ENCODE data around the gene FOXO6. TPM values are rescaled to one million over a fixed set of nuclear protein-coding genes. Genes with fewer than 3 reads are reported as not detected.

FOXO6 gene
- total RNA-seq, 1 experiment from 2014 or later = 6.1 TPM

DNA sequence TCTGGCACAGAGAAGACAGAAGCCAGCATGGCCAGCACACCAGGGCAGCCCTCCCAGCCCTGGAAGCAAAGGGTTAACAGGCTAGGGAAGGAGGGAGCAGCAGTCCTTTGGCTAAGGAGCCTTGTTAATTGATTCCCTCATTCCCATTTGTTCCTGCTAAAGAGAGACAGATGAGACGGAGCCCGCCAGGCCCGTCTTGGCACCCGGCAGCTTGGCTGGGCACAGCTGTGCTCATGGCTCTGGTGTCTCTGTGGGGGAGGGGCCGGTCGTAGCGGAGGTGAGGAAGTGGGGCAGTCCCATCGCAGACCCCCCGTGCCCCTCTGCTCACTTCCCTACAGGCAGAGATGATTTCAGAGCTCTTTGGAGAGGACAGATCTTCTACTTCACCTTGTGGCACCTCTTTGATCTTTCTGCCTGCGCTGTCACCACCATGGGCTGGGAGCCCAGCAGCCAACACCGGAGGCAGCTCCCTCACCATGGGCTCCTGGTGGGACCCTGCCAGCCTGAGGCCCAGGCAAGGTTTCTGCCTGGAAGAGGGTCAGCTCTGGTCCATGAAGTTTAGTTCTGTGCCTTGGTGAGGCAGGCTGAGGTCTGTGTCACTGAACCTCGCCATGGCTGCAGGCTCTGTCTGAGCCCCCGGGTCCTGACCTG lies 38.0 kb downstream of the FOXO6 start:
- no peaks in the 10 kb centered on the region for H3K36me3 ChIP-seq (ENCODE audit: insufficient read depth, low read length, poor library complexity, severe bottlenecking)
- POLR2A ChIA-PET (ENCODE audit: low non-redundant PET) = no interaction called here
- intact Hi-C loops (cut with micrococcal nuclease; ENCODE audit: unreplicated experiment) = no loop called here
- no peaks in the 10 kb centered on the region for H3K27me3 ChIP-seq (replicated peaks; ENCODE audit: insufficient read depth, low read depth, low read length, poor library complexity)
- no peak overlapping the region for H3K27ac ChIP-seq (ENCODE audit: low read depth, low read length, poor library complexity, severe bottlenecking)
- DNase-seq (ENCODE audit: low spot score) = no peak
- CTCF ChIA-PET = no interaction called here
- no peak for TF ChIP-seq EZH2 (IDR thresholded peaks at IDR 0.05; ENCODE audit: borderline replicate concordance, low read depth, low read length, poor library complexity, severe bottlenecking)
- TF ChIP-seq, protein P1, sequence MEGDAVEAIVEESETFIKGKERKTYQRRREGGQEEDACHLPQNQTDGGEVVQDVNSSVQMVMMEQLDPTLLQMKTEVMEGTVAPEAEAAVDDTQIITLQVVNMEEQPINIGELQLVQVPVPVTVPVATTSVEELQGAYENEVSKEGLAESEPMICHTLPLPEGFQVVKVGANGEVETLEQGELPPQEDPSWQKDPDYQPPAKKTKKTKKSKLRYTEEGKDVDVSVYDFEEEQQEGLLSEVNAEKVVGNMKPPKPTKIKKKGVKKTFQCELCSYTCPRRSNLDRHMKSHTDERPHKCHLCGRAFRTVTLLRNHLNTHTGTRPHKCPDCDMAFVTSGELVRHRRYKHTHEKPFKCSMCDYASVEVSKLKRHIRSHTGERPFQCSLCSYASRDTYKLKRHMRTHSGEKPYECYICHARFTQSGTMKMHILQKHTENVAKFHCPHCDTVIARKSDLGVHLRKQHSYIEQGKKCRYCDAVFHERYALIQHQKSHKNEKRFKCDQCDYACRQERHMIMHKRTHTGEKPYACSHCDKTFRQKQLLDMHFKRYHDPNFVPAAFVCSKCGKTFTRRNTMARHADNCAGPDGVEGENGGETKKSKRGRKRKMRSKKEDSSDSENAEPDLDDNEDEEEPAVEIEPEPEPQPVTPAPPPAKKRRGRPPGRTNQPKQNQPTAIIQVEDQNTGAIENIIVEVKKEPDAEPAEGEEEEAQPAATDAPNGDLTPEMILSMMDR (conservative IDR thresholded peaks at IDR 0.05; ENCODE audit: low read depth, low read length) = no peak
- no peak overlapping the region for H3K4me3 ChIP-seq (ENCODE audit: low read depth, low read length, poor library complexity, severe bottlenecking)
- no peaks in the 10 kb centered on the region for H3K9me3 ChIP-seq (ENCODE audit: low read depth, low read length, poor library complexity, severe bottlenecking)
- no TSS peak for BruUV-seq (replicated peaks)
- H3K4me1 ChIP-seq (ENCODE audit: insufficient read depth, low read length, poor library complexity, severe bottlenecking) = peaks cover 29% of the 10 kb centered on the region

DNA sequence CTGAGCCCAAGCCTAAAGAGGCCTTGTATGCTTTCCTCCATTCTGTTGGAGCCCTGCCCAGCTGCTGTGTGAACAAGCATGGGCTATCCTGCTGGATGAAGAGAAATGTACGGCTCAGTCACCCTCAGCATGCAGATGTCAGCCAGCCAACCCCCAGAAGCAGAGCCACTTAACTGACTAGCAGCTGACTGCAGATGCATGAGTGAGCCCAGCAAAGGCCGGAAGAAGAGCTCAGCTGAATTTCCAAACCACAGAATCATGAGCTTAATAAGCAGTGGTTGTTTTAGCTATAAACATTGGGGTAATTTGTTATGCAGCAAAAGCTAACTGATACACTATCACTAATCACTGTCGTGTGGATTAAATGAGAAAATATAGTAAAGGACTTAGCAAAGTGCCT lies 39.0 kb downstream of the FOXO6 start:
- no peaks in the 10 kb centered on the region for H3K9me3 ChIP-seq (ENCODE audit: low read depth, low read length, poor library complexity, severe bottlenecking)
- no TSS peak for BruUV-seq (replicated peaks)
- CTCF ChIA-PET = no interaction called here
- no peaks in the 10 kb centered on the region for H3K36me3 ChIP-seq (ENCODE audit: insufficient read depth, low read length, poor library complexity, severe bottlenecking)
- TF ChIP-seq, protein P1 (conservative IDR thresholded peaks at IDR 0.05; ENCODE audit: low read depth, low read length) = no peak
- TF ChIP-seq EZH2 (IDR thresholded peaks at IDR 0.05; ENCODE audit: borderline replicate concordance, low read depth, low read length, poor library complexity, severe bottlenecking) = no peak
- H3K27me3 ChIP-seq (replicated peaks; ENCODE audit: insufficient read depth, low read depth, low read length, poor library complexity) = no peaks in the 10 kb centered on the region
- H3K4me3 ChIP-seq (ENCODE audit: low read depth, low read length, poor library complexity, severe bottlenecking) = no peak overlapping the region
- peaks cover 27% of the 10 kb centered on the region for H3K4me1 ChIP-seq (ENCODE audit: insufficient read depth, low read length, poor library complexity, severe bottlenecking)
- POLR2A ChIA-PET (ENCODE audit: low non-redundant PET) = no interaction called here
- intact Hi-C loops (cut with micrococcal nuclease; ENCODE audit: unreplicated experiment) = no loop called here
- no peak for DNase-seq (ENCODE audit: low spot score)
- H3K27ac ChIP-seq (ENCODE audit: low read depth, low read length, poor library complexity, severe bottlenecking) = no peak overlapping the region

DNA sequence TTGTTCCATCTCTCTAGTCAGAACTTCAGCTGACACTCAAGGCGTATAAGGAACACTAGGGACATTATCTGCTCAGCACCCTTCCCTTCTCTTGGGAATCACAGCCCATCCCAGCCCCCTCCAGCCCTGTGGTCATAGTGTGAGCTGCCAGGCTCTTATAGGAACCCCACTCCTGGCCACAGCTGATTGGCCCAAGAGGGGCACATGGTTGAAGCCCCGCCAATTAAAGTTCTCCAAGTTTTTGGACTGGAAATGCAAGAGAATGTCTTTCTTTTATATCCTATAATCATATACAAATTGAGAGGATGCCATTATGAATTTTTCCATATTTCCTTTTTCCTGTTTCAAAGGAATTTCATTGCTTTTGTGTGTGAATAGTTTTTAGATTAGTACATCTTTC lies 40.7 kb downstream of the FOXO6 start:
- Histone ChIP-seq H3K4me3 (ENCODE audit: low read depth, low read length, poor library complexity, severe bottlenecking) (no peak overlapping the region), H3K27me3 (replicated peaks; ENCODE audit: insufficient read depth, low read depth, low read length, poor library complexity) (no peaks in the 10 kb centered on the region), H3K4me1 (ENCODE audit: insufficient read depth, low read length, poor library complexity, severe bottlenecking) (peaks cover 21% of the 10 kb centered on the region), H3K36me3 (ENCODE audit: insufficient read depth, low read length, poor library complexity, severe bottlenecking) (no peaks in the 10 kb centered on the region), H3K9me3 (ENCODE audit: low read depth, low read length, poor library complexity, severe bottlenecking) (no peaks in the 10 kb centered on the region), H3K27ac (ENCODE audit: low read depth, low read length, poor library complexity, severe bottlenecking) (no peak overlapping the region)
- TF ChIP-seq, protein P1 (conservative IDR thresholded peaks at IDR 0.05; ENCODE audit: low read depth, low read length) = no peak
- TF ChIP-seq EZH2 (IDR thresholded peaks at IDR 0.05; ENCODE audit: borderline replicate concordance, low read depth, low read length, poor library complexity, severe bottlenecking) = no peak
- ChIA-PET POLR2A (ENCODE audit: low non-redundant PET) (no interaction called here), CTCF (no interaction called here)
- DNase-seq (ENCODE audit: low spot score) = no peak
- intact Hi-C loops (cut with micrococcal nuclease; ENCODE audit: unreplicated experiment) = no loop called here
- BruUV-seq (replicated peaks) = no TSS peak
